CD14-positive monocyte (primary cell): ENCODE data around the gene SEMA3G. TPM values are rescaled to one million over a fixed set of nuclear protein-coding genes. Genes with fewer than 3 reads are reported as not detected.

ENCODE experiments used
- DNase-seq, 3 donors: peaks; one replicate each; pipeline ENCODE4 v3.0.0-alpha.2; 2011 to 2022
- H2AFZ ChIP-seq: 2 replicates; pipeline ENCODE4 v1.6.0; 2012; ENCODE audit warnings: mild to moderate bottlenecking, low read depth, low read length, inconsistent platforms; ENCODE audit not compliant: insufficient read depth, poor library complexity, severe bottlenecking
- H3K27ac ChIP-seq, 2 donors: 1 replicate in 1 of 2; 2 replicates in 1 of 2; pipeline ENCODE4 v1.5.1; 2012 to 2013; ENCODE audit warnings: low read length in 2 of 2, control low read depth in 1 of 2, inconsistent platforms in 1 of 2, low read depth in 1 of 2, mild to moderate bottlenecking in 1 of 2
- H3K27me3 ChIP-seq, 2 donors: one replicate each; pipeline versions ENCODE4 v1.6.0 to v1.6.1; 2011 to 2013; ENCODE audit warnings: low read length in 2 of 2; ENCODE audit not compliant: control insufficient read depth in 2 of 2, insufficient read depth in 2 of 2
- H3K36me3 ChIP-seq, 2 donors: replicated peaks in 1 of 2; 1 replicate in 1 of 2; 2 replicates in 1 of 2; pipeline versions ENCODE4 v1.5.1 to v1.6.1; 2012 to 2013; ENCODE audit warnings: low read length in 2 of 2, control low read depth in 1 of 2, inconsistent platforms in 1 of 2, mild to moderate bottlenecking in 1 of 2; ENCODE audit not compliant: insufficient read depth in 2 of 2, control insufficient read depth in 1 of 2
- H3K4me1 ChIP-seq, 2 donors: 1 replicate in 1 of 2; 2 replicates in 1 of 2; pipeline versions ENCODE4 v1.5.1 to v1.6.1; 2012 to 2013; ENCODE audit warnings: low read length in 2 of 2, control low read depth in 1 of 2, inconsistent platforms in 1 of 2, mild to moderate bottlenecking in 1 of 2, moderate library complexity in 1 of 2; ENCODE audit not compliant: insufficient read depth in 2 of 2, control insufficient read depth in 1 of 2
- H3K4me2 ChIP-seq: replicated peaks from 2 replicates; pipeline ENCODE3; 2012; ENCODE audit warnings: low read length, moderate library complexity, mild to moderate bottlenecking; ENCODE audit not compliant: poor library complexity, severe bottlenecking; ENCODE audit errors: extremely low read depth
- H3K4me3 ChIP-seq, 3 experiments: fragments of 200-600 bp in 1 of 3; sonication (generic) in 1 of 3; replicated peaks in 1 of 3; 1 replicate in 2 of 3; 2 replicates in 1 of 3; pipeline ENCODE4 v1.5.1; 2011 to 2013; ENCODE audit warnings: low read length in 3 of 3, mild to moderate bottlenecking in 3 of 3, control low read depth in 2 of 3, low read depth in 2 of 3, inconsistent platforms in 1 of 3, moderate library complexity in 1 of 3
- H3K79me2 ChIP-seq: 2 replicates; pipeline ENCODE4 v1.6.0; 2012; ENCODE audit warnings: mild to moderate bottlenecking, control low read depth, inconsistent platforms, low read length, moderate library complexity; ENCODE audit not compliant: insufficient read depth
- H3K9ac ChIP-seq: 2 replicates; pipeline ENCODE4 v1.6.0; 2017; ENCODE audit warnings: low read length, mild to moderate bottlenecking; ENCODE audit not compliant: insufficient read depth, poor library complexity, severe bottlenecking
- H3K9me3 ChIP-seq, 2 donors: replicated peaks in 1 of 2; 1 replicate in 1 of 2; 2 replicates in 1 of 2; pipeline versions ENCODE4 v1.5.1 to v1.6.1; 2012 to 2013; ENCODE audit warnings: low read length in 2 of 2, control low read depth in 1 of 2; ENCODE audit not compliant: control insufficient read depth in 1 of 2, insufficient read depth in 1 of 2
- H4K20me1 ChIP-seq: 2 replicates; pipeline ENCODE4 v1.6.0; 2012; ENCODE audit warnings: mild to moderate bottlenecking, low read length, control low read depth, moderate library complexity; ENCODE audit not compliant: insufficient read depth
- H3K27ac Mint-ChIP-seq, 7 donors: one replicate each; pipeline ENCODE4 v1.8.0; 2020; ENCODE audit warnings: mild to moderate bottlenecking in 7 of 7, mixed read lengths in 7 of 7, moderate library complexity in 6 of 7, inconsistent platforms in 2 of 7
- H3K27me3 Mint-ChIP-seq, 3 donors: one replicate each; pipeline ENCODE4 v1.8.0; 2021 to 2022; ENCODE audit warnings: low read depth in 3 of 3, mild to moderate bottlenecking in 3 of 3, mixed read lengths in 3 of 3, moderate library complexity in 3 of 3, inconsistent platforms in 1 of 3
- H3K36me3 Mint-ChIP-seq, 2 donors: one replicate each; pipeline ENCODE4 v1.8.0; 2020; ENCODE audit warnings: mixed read lengths in 2 of 2, inconsistent platforms in 1 of 2, mild to moderate bottlenecking in 1 of 2
- H3K4me1 Mint-ChIP-seq: one replicate; pipeline ENCODE4 v1.8.0; 2020; ENCODE audit warnings: mild to moderate bottlenecking, mixed read lengths
- H3K4me3 Mint-ChIP-seq, 2 donors: one replicate each; pipeline ENCODE4 v1.8.0; 2020; ENCODE audit warnings: mild to moderate bottlenecking in 2 of 2, mixed read lengths in 2 of 2, moderate library complexity in 1 of 2
- H3K9me3 Mint-ChIP-seq, 7 donors: one replicate each; pipeline ENCODE4 v1.8.0; 2020 to 2022; ENCODE audit warnings: mixed read lengths in 7 of 7, mild to moderate bottlenecking in 6 of 7, moderate library complexity in 6 of 7, inconsistent platforms in 2 of 7
- CTCF ChIP-seq: fragments of 200-600 bp; IDR thresholded peaks from one replicate; pipeline ENCODE4 v1.8.0; 2022; ENCODE audit warnings: antibody characterized with exemption, mild to moderate bottlenecking
- whole genome bisulfite sequencing: methylation state at CpG from one replicate; pipeline ENCODE4 v1.1.5; 2013; ENCODE audit warnings: missing lambda C conversion rate; ENCODE audit not compliant: insufficient coverage; 5-methylcytosine and 5-hydroxymethylcytosine counted together
- intact Hi-C, 2 donors: fragments of 100-400 bp; cut with micrococcal nuclease; formaldehyde crosslinking; loops; one replicate each; pipeline versions ENCODE4 v1.15.0 to v1.15.1; 2023
- polyA plus RNA-seq, 3 donors: library from polyadenylated mRNA; depleted of rRNA in 1 of 3; unstranded in 2 of 3; stranded (reverse) in 1 of 3; fragments of 300-500 nt in 2 of 3; fragments of >200 nt in 1 of 3; fragmentation: Illumina TruSeq in 2 of 3; gene quantifications; 1 replicate in 2 of 3; 2 replicates in 1 of 3; pipeline ENCODE4 v1.2.3, GENCODE V29; 2012 to 2021

Gene SEMA3G
- polyA plus RNA-seq, 3 donors = 0.03 TPM; not detected in 2

- no peaks in the 10 kb centered on the region for H3K36me3 ChIP-seq
These were observed 6.1 kb downstream of the SEMA3G start for GRCh38 chr3:52438579-52439425.

GRCh38 chr3:52438104-52438376 lies 6.9 kb downstream of the SEMA3G start:
- Histone ChIP-seq H3K9ac (no peak overlapping the region), H3K36me3 (no peaks in the 10 kb centered on the region), H3K4me2 (no peak overlapping the region), H3K27me3 (no peaks in the 10 kb centered on the region), H3K9me3 (no peaks in the 10 kb centered on the region), H4K20me1 (no peaks in the 10 kb centered on the region), H2AFZ (no peak overlapping the region), H3K27ac (no peak overlapping the region), H3K4me3 (no peak overlapping the region), H3K4me1 (peaks cover 24 to 27% of the 10 kb centered on the region in 2 donors), H3K79me2 (no peaks in the 10 kb centered on the region)
- H3K27ac Mint-ChIP-seq = no peak overlapping the region
- intact Hi-C loops = no loop called here
- WGBS = 100% methylated on average over 3 of the region's 6 CpGs
- peaks cover 0 to 7% (median 3%) of the 10 kb centered on the region in 3 donors for H3K27me3 Mint-ChIP-seq
- no peak overlapping the region for H3K4me3 Mint-ChIP-seq
- no peak for DNase-seq
- H3K36me3 Mint-ChIP-seq = no peaks in the 10 kb centered on the region
- no peaks in the 10 kb centered on the region for H3K9me3 Mint-ChIP-seq
- no peak for TF ChIP-seq CTCF
- peaks cover 26% of the 10 kb centered on the region for H3K4me1 Mint-ChIP-seq

More at GRCh38 chr3:52438579-52439425, 6.1 kb downstream of the SEMA3G start:
- no peak overlapping the region for H2AFZ ChIP-seq
- H3K27me3 ChIP-seq = no peaks in the 10 kb centered on the region
- no peak overlapping the region for H3K4me2 ChIP-seq
- no peak overlapping the region for H3K4me3 ChIP-seq
- H3K9me3 Mint-ChIP-seq = no peaks in the 10 kb centered on the region
- no peak overlapping the region for H3K9ac ChIP-seq
- H3K27me3 Mint-ChIP-seq = peaks cover 0 to 7% (median 4%) of the 10 kb centered on the region in 3 donors
- no peak overlapping the region for H3K27ac ChIP-seq
- no peaks in the 10 kb centered on the region for H3K9me3 ChIP-seq
- no peak overlapping the region for H3K4me3 Mint-ChIP-seq
- DNase-seq = no peak
- WGBS = 91% methylated on average over 3 of the region's 9 CpGs
- intact Hi-C loops = no loop called here
- H3K36me3 Mint-ChIP-seq = no peaks in the 10 kb centered on the region
- TF ChIP-seq CTCF = no peak
- no peak overlapping the region for H3K27ac Mint-ChIP-seq
- H4K20me1 ChIP-seq = no peaks in the 10 kb centered on the region
- H3K79me2 ChIP-seq = no peaks in the 10 kb centered on the region
- H3K4me1 ChIP-seq = peaks cover 17 to 19% of the 10 kb centered on the region in 2 donors
- peaks cover 19% of the 10 kb centered on the region for H3K4me1 Mint-ChIP-seq
